HG03066 (cell line): Measurements from ENCODE around the gene PLCXD1.
"Not testable (repeated sequence)": the region's sequence is repeated elsewhere in the genome, so short reads cannot be mapped to it uniquely, and the experiment has no call there.

ENCODE experiments used
- ATAC-seq: cut with Tn5 transposase; IDR thresholded peaks from one replicate; pipeline ENCODE4 v1.9.1; 2021; ENCODE audit warnings: low read depth; ENCODE audit not compliant: unreplicated experiment

The PLCXD1 gene

DNA sequence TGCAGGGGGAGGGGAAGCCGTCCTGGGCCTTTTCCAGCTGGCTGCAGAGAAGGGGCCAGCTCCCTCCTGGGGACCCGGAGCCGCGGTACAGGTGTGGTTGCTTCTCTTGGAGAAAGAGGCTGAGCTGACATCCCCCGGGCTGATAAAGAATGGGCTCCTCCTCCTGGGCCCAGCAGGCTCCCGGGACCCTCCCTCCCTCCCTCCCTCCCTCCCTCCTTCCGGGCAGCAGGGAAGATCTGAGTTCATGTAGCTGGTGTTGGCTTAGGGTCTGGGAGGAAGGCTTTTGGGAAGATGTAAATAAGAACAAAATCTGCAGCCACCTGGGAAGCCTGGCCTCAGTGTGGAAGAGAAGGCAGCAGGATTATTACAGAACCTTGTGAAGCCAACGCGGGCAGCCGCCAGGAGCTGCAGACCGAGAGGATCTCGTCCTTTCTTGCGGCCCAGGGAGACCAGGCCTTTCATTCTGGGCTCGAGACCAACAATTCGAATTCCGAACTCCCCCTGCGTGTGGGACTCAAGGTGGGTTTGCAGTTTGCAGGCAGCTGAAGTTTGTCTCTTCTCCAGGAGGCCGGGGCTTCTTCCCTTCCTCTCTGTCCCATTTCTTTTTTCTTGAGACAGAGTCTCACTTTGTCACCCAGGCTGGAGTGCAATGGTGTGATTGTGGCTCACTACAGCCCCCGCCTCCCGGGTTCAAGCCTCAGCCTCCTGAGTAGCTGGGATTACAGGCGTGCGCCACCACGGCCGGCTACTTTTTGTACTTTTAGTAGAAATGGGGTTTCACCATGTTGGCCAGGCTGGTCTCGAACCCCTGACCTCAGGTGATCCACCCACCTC, at the start of gene PLCXD1:
Gene PLCXD1 (plus strand): TSS at position 216 of the 834 bp plus-strand sequence. CDS start 2,807 bp downstream, outside the sequence.
- no peak for ATAC-seq

- ATAC-seq: peak; percentile 85
Measured at GRCh38 chrX:231637-232277, 49.4 kb upstream of the PLCXD1 start.

- ATAC-seq: peak; percentile 6
Measured at GRCh38 chrX:232278-232655, 48.9 kb upstream of the PLCXD1 start.

DNA sequence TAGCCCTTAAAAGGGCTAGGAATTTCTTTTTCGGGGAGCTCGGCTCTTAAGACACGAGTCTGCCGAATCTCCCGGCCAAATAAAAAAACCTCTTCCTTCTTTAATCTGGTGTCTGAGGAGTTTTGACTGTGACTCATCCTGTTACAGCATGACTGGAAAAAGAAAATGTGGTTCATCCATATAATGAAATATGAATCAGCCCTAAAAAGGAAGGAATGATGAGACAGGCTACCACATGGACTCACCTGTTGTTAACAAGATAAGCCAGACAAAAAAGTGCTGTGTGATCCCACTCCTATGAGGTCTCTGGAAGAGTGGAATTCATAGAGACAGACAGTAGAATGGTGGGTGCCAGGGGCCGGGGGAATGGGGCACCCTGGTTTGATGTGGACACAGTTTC, 45.0 kb upstream of the PLCXD1 start:
- not testable (repeated sequence) for ATAC-seq

DNA sequence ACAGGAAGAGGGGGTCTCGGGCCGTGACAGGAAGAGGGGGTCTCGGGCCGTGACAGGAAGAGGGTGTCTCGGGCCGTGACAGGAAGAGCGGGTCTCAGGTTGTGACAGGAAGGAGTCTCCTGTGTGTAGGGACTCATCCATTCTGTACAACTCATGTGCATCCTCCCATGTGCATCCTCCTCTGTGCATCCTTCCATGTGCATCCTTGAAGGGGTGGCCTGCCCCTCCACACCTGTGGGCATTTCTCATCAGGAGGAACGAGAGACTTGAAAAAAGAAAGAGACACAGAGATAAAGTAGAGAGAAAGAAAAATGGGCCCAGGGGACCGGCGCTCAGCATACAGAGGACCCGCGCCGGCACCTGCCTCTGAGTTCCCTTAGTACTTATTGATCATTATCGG, 30.2 kb upstream of the PLCXD1 start:
- no peak for ATAC-seq

- not testable (repeated sequence) for ATAC-seq
Measured at GRCh38 chrX:251396-252243, 29.6 kb upstream of the PLCXD1 start.

GRCh38 chrX:252244-252956, 28.8 kb upstream of the PLCXD1 start:
- no peak for ATAC-seq

DNA sequence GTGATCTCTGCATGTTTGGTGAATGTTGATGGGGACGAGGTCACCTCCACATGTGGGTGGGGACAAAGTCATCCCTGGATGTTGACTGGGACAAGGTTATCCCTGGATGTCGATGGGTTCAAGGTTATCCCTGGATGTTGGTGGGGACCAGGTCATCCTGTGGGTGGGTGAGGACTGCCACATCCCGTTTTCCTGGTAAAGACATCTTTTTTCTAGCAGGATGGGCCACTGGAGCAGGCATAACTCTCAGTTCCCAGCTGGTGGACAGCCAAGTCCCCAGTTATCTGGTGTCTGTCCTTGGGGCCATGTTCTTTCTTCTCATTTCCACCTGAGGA, 28.3 kb upstream of the PLCXD1 start:
- no peak for ATAC-seq

DNA sequence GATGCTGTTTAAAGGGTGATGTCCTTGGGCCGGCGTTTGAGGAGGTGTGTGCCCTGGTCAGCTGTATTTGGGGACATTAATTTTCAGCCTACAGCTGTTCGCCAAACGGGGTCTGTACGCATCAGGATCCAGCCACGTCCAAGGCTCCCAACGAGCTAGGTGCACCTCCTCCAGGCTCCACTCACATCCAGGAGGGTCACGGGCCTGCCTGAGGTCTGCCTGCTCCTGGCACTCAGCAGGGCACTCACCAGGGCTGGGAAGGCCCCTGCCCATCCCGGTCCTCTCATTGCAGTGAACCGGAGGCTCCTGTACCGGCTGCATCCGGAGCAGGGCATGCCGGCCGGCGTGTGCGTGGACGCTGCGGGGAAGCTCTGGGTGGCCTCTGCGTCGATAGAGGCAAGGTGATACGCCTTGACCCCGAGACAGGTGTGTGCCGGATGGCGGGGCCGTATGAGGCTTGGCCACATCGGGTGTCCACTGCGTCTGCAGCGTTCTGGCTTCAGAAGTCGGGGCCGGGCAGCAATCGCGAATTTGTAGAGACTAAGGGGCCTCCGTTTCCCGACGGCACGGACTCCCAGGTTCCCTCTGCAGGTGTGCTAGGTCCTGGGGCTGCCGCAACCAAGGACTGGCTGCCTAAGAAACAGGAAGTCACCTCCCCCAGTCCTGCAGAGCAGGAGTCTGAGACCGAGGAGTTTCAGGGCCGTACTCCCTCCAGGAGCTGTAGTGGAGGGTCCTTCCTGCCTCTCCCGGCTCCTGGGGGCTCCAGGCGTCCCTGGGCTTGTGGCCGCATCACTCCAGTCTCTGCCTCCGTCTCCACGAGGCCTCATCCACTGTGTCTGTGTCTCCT, 27.5 kb upstream of the PLCXD1 start:
- no peak for ATAC-seq

DNA sequence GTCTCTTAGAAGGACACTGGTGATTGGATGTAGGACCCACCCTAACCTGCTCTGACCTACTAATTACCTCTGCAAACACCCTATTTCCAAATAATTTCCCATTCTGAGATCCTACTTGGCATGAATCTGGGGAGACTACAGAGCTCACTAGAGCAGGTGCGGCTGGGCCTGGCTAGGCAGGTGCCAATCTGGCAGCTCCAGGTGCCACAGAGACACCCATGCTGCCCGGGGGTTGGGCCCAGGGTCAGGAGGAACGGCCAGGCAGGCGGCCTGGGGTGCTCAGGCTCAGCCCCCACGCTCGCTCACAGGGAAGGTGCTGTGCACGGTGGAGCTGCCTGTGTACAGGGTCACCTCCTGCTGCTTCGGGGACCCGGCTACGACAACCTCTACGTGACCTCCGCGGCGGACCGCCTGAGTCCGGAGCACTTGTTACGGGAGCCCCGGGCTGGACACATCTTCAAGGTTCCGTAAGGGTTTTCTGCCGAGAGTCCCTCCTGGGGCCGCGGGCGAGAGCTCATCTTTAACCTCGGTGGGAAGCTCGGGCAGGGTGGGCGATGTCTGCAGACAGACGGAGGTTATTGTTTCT, 26.5 kb upstream of the PLCXD1 start:
- no peak for ATAC-seq

GRCh38 chrX:255923-256331, 25.3 kb upstream of the PLCXD1 start:
- no peak for ATAC-seq

DNA sequence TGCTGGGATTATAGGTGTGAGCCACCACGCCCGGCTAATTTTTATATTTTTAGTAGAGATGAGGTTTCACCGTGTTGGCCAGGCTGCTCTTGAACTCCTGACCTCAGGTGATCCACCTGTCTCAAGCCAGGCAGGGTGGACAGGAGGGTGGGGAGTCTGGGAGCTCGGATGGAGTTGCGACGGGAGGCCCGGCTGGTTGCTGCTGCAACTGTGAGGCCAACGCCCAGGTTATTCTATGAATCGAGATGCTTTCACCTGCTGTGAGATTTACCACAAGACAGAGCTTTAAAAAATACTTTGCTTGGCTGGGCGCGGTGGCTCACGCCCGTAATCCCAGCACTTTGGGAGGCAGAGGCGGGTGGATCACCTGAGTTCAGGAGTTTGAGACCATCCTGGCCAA, 24.1 kb upstream of the PLCXD1 start:
- not testable (repeated sequence) for ATAC-seq

- ATAC-seq: no peak
Measured at GRCh38 chrX:257681-258289, 23.4 kb upstream of the PLCXD1 start.

DNA sequence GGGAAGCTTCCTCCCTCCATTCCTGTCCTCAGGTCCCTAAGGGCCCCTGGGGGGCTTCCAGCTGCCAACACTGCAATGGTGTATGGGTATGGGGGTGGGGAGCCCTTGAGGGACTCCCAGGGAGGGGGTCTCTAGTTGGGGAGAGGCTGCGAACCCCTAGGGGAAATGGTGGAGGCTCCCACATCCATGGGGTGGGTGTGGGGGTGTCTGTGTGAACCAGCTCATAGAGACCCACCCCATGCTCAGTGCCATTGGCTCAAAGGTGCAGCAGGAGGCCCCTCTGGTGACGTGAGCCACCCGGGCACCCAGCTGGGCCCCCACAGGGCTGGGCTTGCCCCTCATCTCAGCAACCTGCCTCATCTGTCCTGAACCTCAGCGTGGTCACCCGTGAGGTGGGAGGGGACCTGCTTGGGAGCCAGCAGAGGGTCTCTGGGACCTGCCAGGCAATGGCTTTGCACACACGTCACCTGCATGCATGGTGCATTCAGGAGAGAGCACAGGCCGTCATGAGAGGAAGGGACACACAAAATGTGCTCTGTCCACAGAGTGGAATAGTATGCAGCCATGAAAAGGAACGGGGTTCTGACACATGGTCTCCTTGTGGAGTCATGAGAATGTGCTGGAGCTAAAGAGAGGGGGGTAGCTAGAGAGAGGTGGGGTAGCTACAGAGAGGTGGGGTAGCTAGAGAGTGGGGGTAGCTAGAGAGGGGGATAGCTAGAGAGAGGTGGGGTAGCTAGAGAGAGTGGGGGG, 22.7 kb upstream of the PLCXD1 start:
- no peak for ATAC-seq

DNA sequence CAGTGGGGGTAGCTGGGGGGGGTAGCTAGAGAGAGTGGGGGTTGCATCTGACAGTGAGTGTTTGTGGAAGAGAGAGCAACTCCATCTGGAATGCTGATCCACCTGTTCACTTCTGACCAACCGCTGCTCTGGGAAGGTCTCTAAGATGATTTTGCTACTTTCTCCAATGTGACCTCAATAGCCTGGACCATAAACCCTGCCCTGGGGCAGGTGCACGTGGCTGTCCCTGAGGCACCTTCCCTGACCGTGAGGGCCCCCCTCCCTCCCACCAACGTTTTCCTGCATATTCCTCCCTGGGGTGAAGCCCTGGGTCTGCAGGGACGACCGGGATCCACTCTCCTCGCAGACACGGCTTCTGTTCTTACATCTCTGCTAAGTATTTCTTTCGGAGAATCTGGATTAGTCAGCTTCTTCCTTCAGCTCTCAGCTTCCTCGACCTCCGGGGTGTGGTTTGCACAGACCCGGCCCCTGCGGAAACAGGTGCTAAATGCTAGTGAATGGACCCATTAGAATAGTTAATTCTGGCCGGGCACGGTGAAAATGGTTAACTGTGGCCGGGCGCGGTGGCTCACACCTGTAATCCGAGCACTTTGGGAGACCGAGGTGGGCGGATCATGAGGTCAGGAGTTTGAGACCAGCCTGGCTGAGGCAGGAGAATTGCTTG, 21.4 kb upstream of the PLCXD1 start:
- no peak for ATAC-seq

- ATAC-seq: no peak
Measured at GRCh38 chrX:261167-261918, 19.8 kb upstream of the PLCXD1 start.

GRCh38 chrX:261919-262352, 19.2 kb upstream of the PLCXD1 start:
- ATAC-seq: no peak
